ENCODE data around the gene LPP. TPM values are rescaled to one million over a fixed set of nuclear protein-coding genes. Genes with fewer than 3 reads are reported as not detected.
A peak's percentile ranks its signal among the peaks of the same experiment; 100 is the strongest.

LPP gene
- total and polyA plus RNA-seq, 2 of the 13 experiments (the other 11 are each of a cell fraction or from before 2014, with no cell fraction given): 19.2 to 29.9 TPM

DNA sequence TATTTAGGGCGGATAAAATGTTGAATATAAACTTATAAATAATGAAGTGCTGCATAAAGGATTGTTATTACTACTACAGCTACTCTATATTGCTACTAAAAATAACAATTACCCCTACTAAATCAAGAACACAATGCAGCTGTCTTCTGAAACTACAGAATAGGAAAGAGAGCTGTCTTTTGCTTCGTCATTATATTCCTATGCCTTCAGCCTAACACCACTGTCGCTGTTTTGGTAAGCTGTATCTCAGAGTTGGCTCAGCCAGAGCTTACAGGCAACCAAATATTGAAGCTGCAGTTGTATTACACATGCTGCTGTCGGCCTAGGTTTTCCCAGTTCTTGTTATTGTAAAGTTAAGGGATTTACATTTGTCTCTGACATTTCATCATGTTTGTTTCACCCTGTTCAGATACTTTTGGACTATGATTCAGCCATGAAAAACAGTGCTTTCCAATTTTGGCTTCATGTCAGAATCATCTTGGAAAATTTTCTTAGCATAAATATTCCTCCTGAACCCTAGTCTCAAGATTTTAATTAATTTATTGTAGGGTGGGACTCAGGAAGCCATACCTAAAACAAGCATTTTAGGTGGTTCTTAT, 31.3 kb upstream of the LPP start:
- peak; percentile 73; the same call in 1 of the 2 replicates for TF ChIP-seq MBD4 (IDR thresholded peaks at IDR 0.05; ENCODE audit: borderline replicate concordance, low read length)
- TF ChIP-seq, protein P1, sequence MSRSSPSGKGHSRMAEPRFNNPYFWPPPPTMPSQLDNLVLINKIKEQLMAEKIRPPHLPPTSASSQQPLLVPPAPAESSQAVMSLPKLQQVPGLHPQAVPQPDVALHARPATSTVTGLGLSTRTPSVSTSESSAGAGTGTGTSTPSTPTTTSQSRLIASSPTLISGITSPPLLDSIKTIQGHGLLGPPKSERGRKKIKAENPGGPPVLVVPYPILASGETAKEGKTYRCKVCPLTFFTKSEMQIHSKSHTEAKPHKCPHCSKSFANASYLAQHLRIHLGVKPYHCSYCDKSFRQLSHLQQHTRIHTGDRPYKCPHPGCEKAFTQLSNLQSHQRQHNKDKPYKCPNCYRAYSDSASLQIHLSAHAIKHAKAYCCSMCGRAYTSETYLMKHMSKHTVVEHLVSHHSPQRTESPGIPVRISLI (CRISPR knock-in tag; IDR thresholded peaks at IDR 0.05; ENCODE audit: borderline replicate concordance): no peak
- no peak for TF ChIP-seq MTA1 (CRISPR knock-in tag; IDR thresholded peaks at IDR 0.05; ENCODE audit: borderline replicate concordance)
- peak; percentile 56; the same call in 1 of the 2 replicates for TF ChIP-seq CHD4 (IDR thresholded peaks at IDR 0.05; ENCODE audit: borderline replicate concordance, low read length)
- TF ChIP-seq HNF4A (CRISPR knock-in tag; IDR thresholded peaks at IDR 0.05): no peak
- TF ChIP-seq MXI1 (IDR thresholded peaks at IDR 0.05; ENCODE audit: borderline replicate concordance, low read depth, low read length): no peak
- TF ChIP-seq ZMYM2 (CRISPR knock-in tag; IDR thresholded peaks at IDR 0.05): no peak
- TF ChIP-seq, protein P2, sequence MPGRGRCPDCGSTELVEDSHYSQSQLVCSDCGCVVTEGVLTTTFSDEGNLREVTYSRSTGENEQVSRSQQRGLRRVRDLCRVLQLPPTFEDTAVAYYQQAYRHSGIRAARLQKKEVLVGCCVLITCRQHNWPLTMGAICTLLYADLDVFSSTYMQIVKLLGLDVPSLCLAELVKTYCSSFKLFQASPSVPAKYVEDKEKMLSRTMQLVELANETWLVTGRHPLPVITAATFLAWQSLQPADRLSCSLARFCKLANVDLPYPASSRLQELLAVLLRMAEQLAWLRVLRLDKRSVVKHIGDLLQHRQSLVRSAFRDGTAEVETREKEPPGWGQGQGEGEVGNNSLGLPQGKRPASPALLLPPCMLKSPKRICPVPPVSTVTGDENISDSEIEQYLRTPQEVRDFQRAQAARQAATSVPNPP (CRISPR knock-in tag; IDR thresholded peaks at IDR 0.05): 0 out of 2 replicates have a peak, but pooled peaks have one; percentile 3
- TF ChIP-seq ZFP90 (CRISPR knock-in tag; IDR thresholded peaks at IDR 0.05; ENCODE audit: borderline replicate concordance): peak; percentile 90; the same call in 1 of the 2 replicates
- peak; percentile 48; the same call in 1 of the 2 replicates for TF ChIP-seq ZFP82 (CRISPR knock-in tag; IDR thresholded peaks at IDR 0.05; ENCODE audit: borderline replicate concordance)
- 0 out of 2 replicates have a peak, but pooled peaks have one; percentile 9 for TF ChIP-seq ZFX (CRISPR knock-in tag; IDR thresholded peaks at IDR 0.05; ENCODE audit: low read depth)
- peak; percentile 61; the same call in 1 of the 2 replicates for TF ChIP-seq ZNF7 (CRISPR knock-in tag; IDR thresholded peaks at IDR 0.05)
- FAIRE-seq (no peak), ATAC-seq (peak; percentile 78), DNase-seq (ENCODE audit: low spot score) (peak; percentile 67)
- ChIA-PET POLR2A (interaction anchor here (0.6 to 1.8 kb wide), 8 partner anchors 12 to 382 kb away, joined by 3 to 7 read pairs (median 3); partner anchors contain the start of gene BCL6), CTCF (ENCODE audit: low intra/inter-chr PET ratio, low total read pairs) (no interaction called here)
- 35% methylated on average over 4 of the region's 4 CpGs for WGBS (ENCODE audit: low lambda C conversion rate)
- Histone ChIP-seq H3K9ac (ENCODE audit: insufficient read depth, low read depth, low read length) (peak overlapping the region; percentile 33; the same call in 1 of the 2 replicates), H4K20me1 (ENCODE audit: insufficient read depth, low read length) (no peaks in the 10 kb centered on the region), H3K27me3 (ENCODE audit: control insufficient read depth in 1 of 2, insufficient read depth in 2 of 2, low read length in 2 of 2) (no peaks in the 10 kb centered on the region), H3K79me2 (ENCODE audit: insufficient read depth, low read length) (no peaks in the 10 kb centered on the region), H3K4me1 (ENCODE audit: insufficient read depth, low read length) (peaks cover 63% of the 10 kb centered on the region), H3K9me3 (ENCODE audit: low read length) (no peaks in the 10 kb centered on the region), H3K4me2 (ENCODE audit: low read depth, low read length) (peak overlapping the region; percentile 54), H3K4me3 (replicated peaks in 1 of 3; ENCODE audit: insufficient read depth in 1 of 3, low read depth in 2 of 3, low read length in 3 of 3) (peak overlapping the region in 1 of 3 experiments; percentile 25; a peak in 1 of 6 replicates), H3K36me3 (replicated peaks in 1 of 2; ENCODE audit: control insufficient read depth in 1 of 2, insufficient read depth in 2 of 2, low read length in 2 of 2) (no peaks in the 10 kb centered on the region), H2AFZ (ENCODE audit: low read length) (peak overlapping the region; percentile 43), H3K27ac (ENCODE audit: extremely low read length, insufficient read depth, low read length) (peak overlapping the region; percentile 73)
- intact Hi-C loops (cut with micrococcal nuclease; ENCODE audit: unreplicated experiment) (loop anchor here (2.0 kb wide), 1 partner anchor 70 kb away; no protein-coding TSS in a partner anchor), in situ Hi-C loops (cut with HindIII; ENCODE audit: extremely low pct_ligation_motif_present, low pct_unique_long_range_greater_than_20kb) (no loop called here)
- TSS peak; percentile 66 for BruUV-seq (replicated peaks)
